Esophagus squamous epithelium (tissue), 4 donors: ENCODE measurements around the gene IL1R2.

ENCODE experiments used
- POLR2A ChIP-seq, 4 donors: fragments of 450-650 bp; IDR thresholded peaks; one replicate each; pipeline ENCODE4 v1.6.1; 2017; ENCODE audit warnings: antibody characterized with exemption in 4 of 4, mild to moderate bottlenecking in 4 of 4, moderate library complexity in 3 of 4
- TF ChIP-seq, protein P1 (sequence below), 6 experiments: fragments of 450-650 bp in 4 of 6; fragments of 200-600 bp in 2 of 6; sonication (generic) in 2 of 6; IDR thresholded peaks; one replicate each; pipeline ENCODE4 v1.5.1; 2016 to 2019; ENCODE audit warnings: antibody characterized with exemption in 6 of 6, mild to moderate bottlenecking in 4 of 6, moderate library complexity in 4 of 6

DNA sequence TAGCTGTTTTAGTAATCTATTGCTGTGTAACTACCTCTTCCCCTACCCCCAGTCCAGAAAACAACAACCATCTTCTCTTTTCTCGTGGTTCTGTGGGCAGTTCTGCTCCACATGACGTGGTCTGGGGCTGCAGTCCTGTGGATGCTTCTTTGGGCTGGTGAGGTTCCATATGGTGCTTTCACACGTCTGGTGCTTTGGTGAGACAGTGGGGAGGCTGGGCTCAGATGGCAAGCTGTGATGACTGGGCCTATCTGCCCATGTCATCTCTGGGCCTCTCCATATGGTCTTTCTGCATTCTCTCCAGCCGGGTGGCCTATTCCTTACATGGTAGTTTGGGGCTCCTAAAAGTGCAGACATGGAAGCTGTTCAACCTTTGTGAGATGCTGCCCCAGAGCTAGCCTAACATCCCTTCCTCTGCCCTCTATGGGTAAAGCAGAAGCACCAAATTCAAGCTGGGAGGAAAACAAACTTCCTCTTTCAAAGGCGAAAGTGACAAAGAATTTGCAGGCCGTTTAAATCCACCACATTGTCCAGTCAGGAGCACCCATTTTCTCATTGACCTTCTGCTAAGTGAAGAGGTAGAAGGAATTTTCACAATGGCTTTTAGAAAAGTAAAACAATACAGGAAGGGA is 82.5 kb downstream of the IL1R2 start:
- TF ChIP-seq, protein P1, sequence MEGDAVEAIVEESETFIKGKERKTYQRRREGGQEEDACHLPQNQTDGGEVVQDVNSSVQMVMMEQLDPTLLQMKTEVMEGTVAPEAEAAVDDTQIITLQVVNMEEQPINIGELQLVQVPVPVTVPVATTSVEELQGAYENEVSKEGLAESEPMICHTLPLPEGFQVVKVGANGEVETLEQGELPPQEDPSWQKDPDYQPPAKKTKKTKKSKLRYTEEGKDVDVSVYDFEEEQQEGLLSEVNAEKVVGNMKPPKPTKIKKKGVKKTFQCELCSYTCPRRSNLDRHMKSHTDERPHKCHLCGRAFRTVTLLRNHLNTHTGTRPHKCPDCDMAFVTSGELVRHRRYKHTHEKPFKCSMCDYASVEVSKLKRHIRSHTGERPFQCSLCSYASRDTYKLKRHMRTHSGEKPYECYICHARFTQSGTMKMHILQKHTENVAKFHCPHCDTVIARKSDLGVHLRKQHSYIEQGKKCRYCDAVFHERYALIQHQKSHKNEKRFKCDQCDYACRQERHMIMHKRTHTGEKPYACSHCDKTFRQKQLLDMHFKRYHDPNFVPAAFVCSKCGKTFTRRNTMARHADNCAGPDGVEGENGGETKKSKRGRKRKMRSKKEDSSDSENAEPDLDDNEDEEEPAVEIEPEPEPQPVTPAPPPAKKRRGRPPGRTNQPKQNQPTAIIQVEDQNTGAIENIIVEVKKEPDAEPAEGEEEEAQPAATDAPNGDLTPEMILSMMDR (IDR thresholded peaks at IDR 0.05), result no peak
- TF ChIP-seq POLR2A (IDR thresholded peaks at IDR 0.05), result no peak
